Keratinocyte (primary cell): ENCODE data around the gene IL37. TPM values are rescaled to one million over a fixed set of nuclear protein-coding genes. Genes with fewer than 3 reads are reported as not detected.

ENCODE experiments used
- DNase-seq: peaks from one replicate; pipeline ENCODE4 v3.0.0-alpha.2; 2011; ENCODE audit warnings: low read depth, missing footprints, low spot score
- FAIRE-seq: peaks from 2 replicates; lab custom pipeline; 2011; peaks lifted over from hg19 to GRCh38; lab: Jason Lieb, UNC
- H2AFZ ChIP-seq: 2 replicates; pipeline ENCODE4 v1.6.0; 2012; ENCODE audit warnings: low read length, control low read depth, inconsistent platforms; ENCODE audit not compliant: control insufficient read depth
- H3K27ac ChIP-seq: 2 replicates; pipeline ENCODE4 v1.5.1; 2011; ENCODE audit warnings: low read length; ENCODE audit not compliant: control insufficient read depth, insufficient read depth
- H3K27me3 ChIP-seq: 3 replicates; pipeline ENCODE4 v1.6.0; 2011; ENCODE audit warnings: low read length; ENCODE audit not compliant: control insufficient read depth, insufficient read depth; ENCODE audit errors: extremely low read depth
- H3K36me3 ChIP-seq, 2 experiments: 2 replicates in 1 of 2; 3 replicates in 1 of 2; pipeline ENCODE4 v1.5.1; 2011; ENCODE audit warnings: low read length in 2 of 2, mild to moderate bottlenecking in 1 of 2; ENCODE audit not compliant: control insufficient read depth in 2 of 2, insufficient read depth in 2 of 2; ENCODE audit errors: extremely low read depth in 1 of 2
- H3K4me1 ChIP-seq: 3 replicates; pipeline ENCODE4 v1.5.1; 2011; ENCODE audit warnings: low read length; ENCODE audit not compliant: control insufficient read depth, insufficient read depth; ENCODE audit errors: extremely low read depth
- H3K4me2 ChIP-seq: 3 replicates; pipeline ENCODE4 v1.6.0; 2011; ENCODE audit warnings: low read depth, low read length; ENCODE audit not compliant: control insufficient read depth, insufficient read depth; ENCODE audit errors: extremely low read depth
- H3K4me3 ChIP-seq, 3 experiments: fragments of 200-600 bp in 1 of 3; sonication (generic) in 1 of 3; 2 replicates in 2 of 3; 3 replicates in 1 of 3; pipeline ENCODE4 v1.5.1; 2011 to 2016; ENCODE audit warnings: low read length in 3 of 3, mild to moderate bottlenecking in 3 of 3, control low read depth in 2 of 3, inconsistent platforms in 1 of 3, low read depth in 1 of 3, mixed read lengths in 1 of 3, mixed run types in 1 of 3, moderate library complexity in 1 of 3; ENCODE audit not compliant: control insufficient read depth in 2 of 3, insufficient read depth in 2 of 3; ENCODE audit errors: extremely low read depth in 1 of 3
- H3K79me2 ChIP-seq: 2 replicates; pipeline ENCODE4 v1.6.0; 2012; ENCODE audit warnings: low read length; ENCODE audit not compliant: control insufficient read depth, insufficient read depth
- H3K9ac ChIP-seq: 3 replicates; pipeline ENCODE4 v1.6.0; 2011; ENCODE audit warnings: low read length; ENCODE audit not compliant: control insufficient read depth, insufficient read depth; ENCODE audit errors: extremely low read depth
- H3K9me1 ChIP-seq: 3 replicates; pipeline ENCODE4 v1.6.0; 2011; ENCODE audit warnings: low read length; ENCODE audit not compliant: control insufficient read depth, insufficient read depth; ENCODE audit errors: extremely low read depth
- H3K9me3 ChIP-seq: 2 replicates; pipeline ENCODE4 v1.5.1; 2012; ENCODE audit warnings: low read depth, low read length; ENCODE audit not compliant: control insufficient read depth
- H4K20me1 ChIP-seq: 3 replicates; pipeline ENCODE4 v1.6.0; 2011; ENCODE audit warnings: low read length; ENCODE audit not compliant: control insufficient read depth, insufficient read depth; ENCODE audit errors: extremely low read depth
- CTCF ChIP-seq, 3 experiments: IDR thresholded peaks in 1 of 3; conservative IDR thresholded peaks in 1 of 3; optimal IDR thresholded peaks in 1 of 3; 2 replicates in 2 of 3; 3 replicates in 1 of 3; pipeline versions ENCODE3 to v1.5.1; 2011; ENCODE audit warnings: low read length in 3 of 3, mild to moderate bottlenecking in 3 of 3, moderate library complexity in 2 of 3, control low read depth in 1 of 3, inconsistent platforms in 1 of 3; ENCODE audit not compliant: insufficient read depth in 2 of 3; ENCODE audit errors: extremely low read depth in 1 of 3
- EZH2 ChIP-seq: IDR thresholded peaks from one replicate; pipeline ENCODE4 v1.6.1; 2012; ENCODE audit warnings: inconsistent platforms, mild to moderate bottlenecking, low read length, moderate library complexity
- dilution Hi-C: fragments of 300-500 bp; cut with MboI; formaldehyde crosslinking; loops from one replicate; pipeline ENCODE4 v1.7.0; 2020; ENCODE audit warnings: low sequenced_read_pairs; ENCODE audit not compliant: extremely low pct_ligation_motif_present
- polyA plus RNA-seq, 5 experiments: library from polyadenylated mRNA; depleted of rRNA in 3 of 5; stranded (reverse) in 3 of 5; stranded (forward) in 1 of 5; unstranded in 1 of 5; fragments of >200 nt; gene quantifications; 1 replicate in 1 of 5; 2 replicates in 3 of 5; 3 replicates in 1 of 5; pipeline versions ENCODE4 v1.2.1 to v1.2.3, GENCODE V29; 2011 to 2012; ENCODE audit warnings: missing spikeins in 2 of 5, low read depth in 1 of 5, low replicate concordance in 1 of 5

IL37 gene
- polyA plus RNA-seq, 1 donor (not counting 4 experiments of a cell fraction or from before 2014, with no cell fraction given): 0.63 TPM

- TF ChIP-seq CTCF (optimal IDR thresholded peaks at IDR 0.05 in 1 of 3, IDR thresholded peaks at IDR 0.05 in 1 of 3, conservative IDR thresholded peaks at IDR 0.05 in 1 of 3; ENCODE audit: extremely low read depth in 1 of 3, insufficient read depth in 2 of 3, low read length in 3 of 3) (no peak), EZH2 (no peak)
- no peak overlapping the region for H2AFZ ChIP-seq
- H4K20me1 ChIP-seq: no peaks in the 10 kb centered on the region
- dilution Hi-C loops: no loop called here
- H3K9ac ChIP-seq: no peak overlapping the region
- H3K4me2 ChIP-seq: no peak overlapping the region
- peaks cover 2% of the 10 kb centered on the region for H3K4me1 ChIP-seq
- no peak overlapping the region for H3K27ac ChIP-seq
- no peaks in the 10 kb centered on the region for H3K9me3 ChIP-seq
- no peaks in the 10 kb centered on the region for H3K27me3 ChIP-seq
- H3K36me3 ChIP-seq: no peaks in the 10 kb centered on the region
- H3K79me2 ChIP-seq: no peaks in the 10 kb centered on the region
- no peak overlapping the region for H3K4me3 ChIP-seq
- H3K9me1 ChIP-seq: no peaks in the 10 kb centered on the region
- FAIRE-seq (no peak), DNase-seq (no peak)
These were observed 4.6 kb downstream of the IL37 start for GRCh38 chr2:112915300-112916144.

- no peak for TF ChIP-seq EZH2
- TF ChIP-seq CTCF (optimal IDR thresholded peaks at IDR 0.05 in 1 of 3, IDR thresholded peaks at IDR 0.05 in 1 of 3, conservative IDR thresholded peaks at IDR 0.05 in 1 of 3; ENCODE audit: extremely low read depth in 1 of 3, insufficient read depth in 2 of 3, low read length in 3 of 3): no peak
- no peaks in the 10 kb centered on the region for H3K9me1 ChIP-seq
- DNase-seq (no peak), FAIRE-seq (no peak)
- H3K9ac ChIP-seq: no peak overlapping the region
- H3K4me2 ChIP-seq: no peak overlapping the region
- no peak overlapping the region for H3K27ac ChIP-seq
- dilution Hi-C loops: no loop called here
- H3K9me3 ChIP-seq: no peaks in the 10 kb centered on the region
- no peaks in the 10 kb centered on the region for H3K27me3 ChIP-seq
- H3K4me3 ChIP-seq: no peak overlapping the region
- H4K20me1 ChIP-seq: no peaks in the 10 kb centered on the region
- peaks cover 6% of the 10 kb centered on the region for H3K4me1 ChIP-seq
- H2AFZ ChIP-seq: no peak overlapping the region
- no peaks in the 10 kb centered on the region for H3K79me2 ChIP-seq
- H3K36me3 ChIP-seq: no peaks in the 10 kb centered on the region
These were observed 5.2 kb downstream of the IL37 start for GRCh38 chr2:112916145-112916571.
